ENCODE measurements around the gene ZNF469.

ZNF469 gene

DNA sequence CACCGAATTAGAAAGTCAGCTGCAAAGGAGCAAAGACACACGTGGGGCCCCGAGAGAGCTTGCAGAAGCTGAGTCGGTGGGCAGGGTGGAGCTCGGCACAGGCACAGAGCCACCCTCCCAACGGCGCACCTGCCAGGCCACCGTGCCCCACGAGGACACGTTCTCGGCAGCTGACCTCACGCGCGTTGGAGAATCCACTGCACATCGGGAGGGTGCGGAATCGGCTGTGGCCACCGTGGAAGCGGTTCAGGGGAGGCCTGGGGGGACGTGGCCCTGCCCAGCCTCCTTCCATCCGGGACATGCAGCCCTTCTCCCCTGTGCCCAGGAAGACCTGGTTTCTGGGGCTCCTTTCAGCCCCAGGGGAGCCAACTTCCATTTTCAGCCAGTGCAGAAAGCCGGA is 49.4 kb downstream of the ZNF469 start:
- peaks cover 6% of the 10 kb centered on the region for H3K4me1 Mint-ChIP-seq
- H3K27ac Mint-ChIP-seq: no peak overlapping the region
- H3K36me3 Mint-ChIP-seq (ENCODE audit: low read depth): no peaks in the 10 kb centered on the region
- peaks cover 9% of the 10 kb centered on the region for H3K27me3 Mint-ChIP-seq (ENCODE audit: low read depth, poor library complexity)
- TF ChIP-seq CTCF (IDR thresholded peaks at IDR 0.05): no peak
- no peak overlapping the region for H3K4me3 Mint-ChIP-seq
- H3K9me3 Mint-ChIP-seq: no peaks in the 10 kb centered on the region
- DNase-seq: no peak
